Colonic mucosa (tissue), 4 donors: Measurements from ENCODE around the gene DIAPH3. TPM values are rescaled to one million over a fixed set of nuclear protein-coding genes. Genes with fewer than 3 reads are reported as not detected.

Source experiments
- DNase-seq: peaks from one replicate; pipeline ENCODE4 v3.0.0-alpha.2; 2020
- H3K27ac ChIP-seq: fragments of 200-600 bp; one replicate; pipeline ENCODE4 v1.8.0; 2021
- H3K27me3 ChIP-seq: fragments of 200-600 bp; one replicate; pipeline ENCODE4 v1.8.0; 2021
- H3K36me3 ChIP-seq: fragments of 200-600 bp; one replicate; pipeline ENCODE4 v1.8.0; 2021
- H3K4me1 ChIP-seq: fragments of 200-600 bp; one replicate; pipeline ENCODE4 v1.8.0; 2021; ENCODE audit warnings: mild to moderate bottlenecking
- H3K4me3 ChIP-seq: fragments of 200-600 bp; one replicate; pipeline ENCODE4 v1.8.0; 2021
- H3K9ac ChIP-seq, 2 donors: one replicate each; pipeline ENCODE4 v1.7.0; 2013; ENCODE audit warnings: control low read depth in 2 of 2, low read depth in 2 of 2, low read length in 2 of 2
- H3K9me3 ChIP-seq: fragments of 200-600 bp; one replicate; pipeline ENCODE4 v1.8.0; 2021
- CTCF ChIP-seq: fragments of 200-600 bp; IDR thresholded peaks from one replicate; pipeline ENCODE4 v1.8.0; 2022; ENCODE audit warnings: antibody characterized with exemption, mild to moderate bottlenecking
- intact Hi-C: fragments of 100-400 bp; cut with DNase I; formaldehyde crosslinking; loops from one replicate; pipeline ENCODE4 v1.14.1; 2022
- total RNA-seq, 2 donors: library from RNA; stranded (reverse); fragmentation: NEBNext Ultra II Directional in 1 of 2; extraction: Animal tissue kit (Norgen Biotek cat#: 25700) in 1 of 2; gene quantifications; one replicate each; pipeline ENCODE4 v1.2.1, GENCODE V29; 2021
- donor health status: healthy.
- donor health status: DM: no; HTN: no; CAD: no.
- donor health status: DM: no; HTN: no; CAD: no.

DIAPH3 gene
- total RNA-seq, 2 donors from 2014 or later, result 5.1 to 14.5 TPM

- TF ChIP-seq CTCF, result no peak
- H3K36me3 ChIP-seq, result no peaks in the 10 kb centered on the region
- no peak for DNase-seq
- intact Hi-C loops, result no loop called here
- no peak overlapping the region for H3K27ac ChIP-seq
- H3K4me3 ChIP-seq, result no peak overlapping the region
- H3K4me1 ChIP-seq, result no peaks in the 10 kb centered on the region
- no peaks in the 10 kb centered on the region for H3K9me3 ChIP-seq
- no peak overlapping the region for H3K9ac ChIP-seq
- no peaks in the 10 kb centered on the region for H3K27me3 ChIP-seq
Measured at GRCh38 chr13:59823486-59823885, 340.2 kb downstream of the DIAPH3 start.

GRCh38 chr13:59809564-59809963, 354.2 kb downstream of the DIAPH3 start:
- H3K27ac ChIP-seq, result no peak overlapping the region
- H3K9me3 ChIP-seq, result no peaks in the 10 kb centered on the region
- no peak overlapping the region for H3K4me3 ChIP-seq
- H3K27me3 ChIP-seq, result no peaks in the 10 kb centered on the region
- DNase-seq, result no peak
- no peak for TF ChIP-seq CTCF
- intact Hi-C loops, result no loop called here
- H3K4me1 ChIP-seq, result no peaks in the 10 kb centered on the region
- H3K9ac ChIP-seq, result no peak overlapping the region
- no peaks in the 10 kb centered on the region for H3K36me3 ChIP-seq

GRCh38 chr13:59806801-59807200, 356.9 kb downstream of the DIAPH3 start:
- intact Hi-C loops, result no loop called here
- no peak for DNase-seq
- H3K9ac ChIP-seq, result no peak overlapping the region
- H3K4me3 ChIP-seq, result no peak overlapping the region
- no peaks in the 10 kb centered on the region for H3K9me3 ChIP-seq
- H3K36me3 ChIP-seq, result no peaks in the 10 kb centered on the region
- H3K27ac ChIP-seq, result no peak overlapping the region
- no peak for TF ChIP-seq CTCF
- H3K27me3 ChIP-seq, result no peaks in the 10 kb centered on the region
- no peaks in the 10 kb centered on the region for H3K4me1 ChIP-seq

GRCh38 chr13:59801107-59801880, 362.4 kb downstream of the DIAPH3 start:
- DNase-seq, result no peak
- no peak overlapping the region for H3K9ac ChIP-seq
- no peaks in the 10 kb centered on the region for H3K4me1 ChIP-seq
- H3K9me3 ChIP-seq, result no peaks in the 10 kb centered on the region
- no peaks in the 10 kb centered on the region for H3K27me3 ChIP-seq
- TF ChIP-seq CTCF, result no peak
- H3K27ac ChIP-seq, result no peak overlapping the region
- no peak overlapping the region for H3K4me3 ChIP-seq
- no peaks in the 10 kb centered on the region for H3K36me3 ChIP-seq
- intact Hi-C loops, result no loop called here

- Histone ChIP-seq H3K9me3 (no peaks in the 10 kb centered on the region), H3K27ac (no peak overlapping the region), H3K36me3 (no peaks in the 10 kb centered on the region), H3K9ac (no peak overlapping the region), H3K27me3 (no peaks in the 10 kb centered on the region), H3K4me3 (no peak overlapping the region), H3K4me1 (no peaks in the 10 kb centered on the region)
- no peak for DNase-seq
- intact Hi-C loops, result no loop called here
- TF ChIP-seq CTCF, result no peak
Measured at GRCh38 chr13:59793107-59793506, 370.6 kb downstream of the DIAPH3 start.
